Stimulated activated CD8-positive, alpha-beta memory T cell treated with anti-CD3 and anti-CD28 coated beads, Interleukin-15, amount 100 ng/mL, for 24 hours (primary cell): ENCODE data around the gene GRIA4.

ENCODE experiments used
- DNase-seq: peaks from one replicate; pipeline ENCODE4 v3.0.0-alpha.2; 2020; ENCODE audit warnings: low read depth

GRIA4 gene

DNA sequence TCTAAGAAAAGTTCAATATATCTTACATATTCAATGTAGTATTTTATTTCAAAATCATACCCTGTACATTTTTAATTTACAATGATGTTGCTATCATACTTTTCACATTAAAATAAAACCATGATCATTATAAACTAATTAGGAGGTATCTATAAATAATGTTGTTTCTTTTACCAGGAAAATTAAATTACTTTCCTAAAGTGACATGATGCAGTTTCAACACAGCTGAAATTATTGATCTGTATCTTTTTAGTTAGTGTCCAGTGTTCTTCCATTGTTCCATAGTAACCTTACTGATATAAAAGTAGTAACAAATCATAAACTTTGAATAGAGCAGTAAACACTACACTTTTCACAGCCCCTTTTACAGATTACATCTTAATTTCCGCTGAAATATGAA, 29.7 kb downstream of the GRIA4 start:
- DNase-seq, result no peak

DNA sequence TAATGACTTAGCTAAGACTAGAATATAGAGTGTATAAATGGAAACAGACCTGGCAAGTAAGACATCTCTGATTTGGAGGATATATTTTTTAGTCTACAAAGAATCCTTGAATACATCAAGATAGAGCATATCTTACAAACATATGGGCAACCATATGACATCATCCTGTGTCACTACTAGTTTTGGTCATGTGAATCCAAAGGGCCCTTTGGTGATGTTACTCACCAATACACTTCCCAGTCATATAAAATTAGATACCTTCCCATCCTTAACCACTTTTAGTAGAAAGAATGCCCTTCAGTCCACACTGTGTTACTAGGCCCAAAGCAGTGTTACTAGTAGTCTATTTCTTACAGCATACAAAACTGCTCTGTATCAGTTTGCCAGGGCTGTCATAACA, 31.6 kb downstream of the GRIA4 start:
- DNase-seq, result no peak

- no peak for DNase-seq
These were observed 33.0 kb downstream of the GRIA4 start for GRCh38 chr11:105642870-105643269.

DNA sequence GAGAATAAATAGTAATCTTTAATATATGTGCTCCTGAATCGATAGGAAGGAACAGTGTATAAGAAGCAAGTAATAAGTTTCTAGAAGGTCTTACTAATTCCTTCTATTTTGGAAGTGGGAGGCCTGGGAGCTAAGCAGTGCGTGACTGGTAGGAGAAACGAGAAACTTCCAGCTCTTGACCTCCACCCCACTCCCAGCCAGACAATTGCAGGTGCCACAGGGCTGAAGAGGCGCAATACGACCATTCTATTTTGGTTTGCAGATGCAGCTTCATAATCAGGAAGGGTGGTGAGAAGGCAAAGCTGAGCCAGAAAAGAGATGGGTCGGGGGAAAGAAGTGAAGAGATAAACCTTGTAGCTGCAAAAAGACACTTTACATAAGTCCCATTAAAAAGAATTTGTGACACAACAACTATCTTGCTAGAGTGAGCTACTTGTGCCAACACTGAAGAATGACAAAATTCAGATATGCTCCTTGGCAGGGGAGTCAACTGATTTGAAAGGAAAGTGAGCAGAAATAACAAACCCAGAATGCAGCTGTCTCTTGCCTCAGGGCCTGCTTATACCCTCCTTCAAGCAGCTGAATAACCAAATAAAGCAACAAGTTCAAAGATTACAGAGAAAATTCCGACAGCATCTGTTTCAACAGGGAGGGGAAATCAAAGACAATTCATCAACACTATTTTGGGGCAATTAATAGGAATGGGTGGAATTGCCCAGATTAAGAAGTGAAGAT, 35.1 kb downstream of the GRIA4 start:
- no peak for DNase-seq

DNA sequence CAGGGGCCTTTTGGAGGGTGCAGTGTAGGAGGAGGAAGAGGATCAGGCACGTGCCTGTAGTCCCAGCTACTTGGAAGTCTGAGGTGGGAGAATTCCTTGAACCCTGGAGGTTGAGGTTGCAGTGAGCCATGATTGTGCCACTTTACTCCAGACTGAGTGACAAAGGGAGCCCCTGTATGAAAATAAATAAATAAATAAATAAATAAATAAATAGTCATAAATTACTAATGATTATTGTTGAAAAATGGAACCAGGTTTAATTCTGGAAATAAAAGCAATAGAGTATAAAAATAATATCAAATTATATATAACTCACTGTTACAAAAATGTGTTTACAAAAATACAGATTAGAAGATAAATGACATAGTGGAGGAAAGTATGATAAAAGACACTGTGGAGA, 37.9 kb downstream of the GRIA4 start:
- no peak for DNase-seq

DNA sequence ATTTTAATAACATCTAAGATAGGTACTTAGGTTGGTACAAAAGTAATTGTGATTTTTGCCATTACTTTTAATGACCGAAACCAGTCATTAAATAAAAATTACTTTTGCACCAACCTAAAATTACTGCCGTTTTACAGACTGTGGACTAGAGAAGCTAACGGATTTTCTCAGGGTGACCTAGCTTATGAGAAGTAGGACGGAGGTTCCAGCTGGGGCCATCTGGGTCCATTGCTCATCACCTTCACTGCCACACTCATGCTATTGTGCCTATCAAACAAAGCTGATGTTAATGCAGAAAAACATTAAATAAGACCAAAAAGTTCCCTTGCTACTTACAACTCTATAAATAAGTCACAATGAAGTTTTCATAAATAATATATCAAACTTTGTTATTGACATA, 38.9 kb downstream of the GRIA4 start:
- no peak for DNase-seq

GRCh38 chr11:105665281-105665680, 55.4 kb downstream of the GRIA4 start:
- DNase-seq, result no peak

DNA sequence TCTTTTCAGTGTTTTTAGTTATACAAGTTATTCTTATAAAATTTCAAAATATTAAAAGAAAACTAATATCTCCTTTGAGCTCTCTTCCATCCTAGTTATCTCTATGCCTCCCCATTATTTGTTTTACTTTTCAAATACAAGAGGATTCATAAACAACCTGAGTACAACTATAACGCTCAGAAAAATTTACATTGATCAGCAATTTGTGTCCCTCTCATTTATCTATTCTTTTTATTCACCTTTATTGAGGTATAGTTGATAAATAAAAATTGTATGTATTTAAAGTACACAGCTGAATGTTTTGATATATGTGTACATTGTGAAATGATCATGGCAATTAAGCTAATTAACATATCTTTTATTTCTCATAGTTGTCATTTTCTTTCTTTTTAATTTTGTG, 57.6 kb downstream of the GRIA4 start:
- DNase-seq, result no peak

- DNase-seq, result no peak
These were observed 60.9 kb downstream of the GRIA4 start for GRCh38 chr11:105670811-105671210.

GRCh38 chr11:105673089-105673488, 63.2 kb downstream of the GRIA4 start:
- no peak for DNase-seq

DNA sequence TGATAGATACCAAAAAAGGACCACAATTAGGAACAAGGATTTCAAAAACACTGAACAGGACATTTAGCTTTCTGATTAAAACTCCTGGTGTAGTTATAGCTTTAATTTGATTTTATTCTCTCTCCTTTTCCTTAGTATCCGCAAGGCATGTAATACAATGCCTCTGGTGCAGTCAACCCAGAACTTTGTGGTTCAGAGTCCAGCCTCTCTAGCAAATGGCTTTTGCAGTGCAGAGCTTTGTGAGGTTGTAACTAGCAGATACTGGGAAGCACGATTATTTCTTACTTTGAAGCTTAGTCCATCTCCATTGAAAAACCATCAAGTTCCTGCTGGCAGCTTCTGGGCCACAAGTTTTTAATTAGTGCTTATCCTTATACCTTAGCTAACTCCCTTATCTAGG, 79.8 kb downstream of the GRIA4 start:
- no peak for DNase-seq

- DNase-seq, result no peak
These were observed 80.6 kb downstream of the GRIA4 start for GRCh38 chr11:105690467-105690866.

- no peak for DNase-seq
These were observed 83.3 kb downstream of the GRIA4 start for GRCh38 chr11:105693075-105693759.

DNA sequence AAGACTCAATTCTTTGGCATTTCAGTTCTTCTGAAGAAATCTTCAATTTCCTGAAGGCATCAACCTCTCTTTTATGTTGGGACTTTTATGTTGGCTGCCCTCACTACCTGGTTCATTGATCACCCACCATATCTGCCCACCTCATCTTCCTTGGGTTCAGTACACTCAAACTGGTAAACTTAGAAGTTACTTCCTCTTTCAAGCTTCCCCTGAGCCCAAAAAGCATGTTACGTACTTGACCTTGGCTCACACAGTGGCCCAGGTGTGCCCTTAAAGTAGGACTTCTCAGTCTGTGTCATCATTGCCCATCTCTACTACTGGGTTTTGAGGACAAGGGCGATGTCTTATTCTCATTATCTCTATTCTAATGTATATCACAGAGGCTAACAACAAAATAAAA, 86.1 kb downstream of the GRIA4 start:
- no peak for DNase-seq

GRCh38 chr11:105697291-105697690, 87.4 kb downstream of the GRIA4 start:
- DNase-seq, result no peak

- DNase-seq, result no peak
These were observed 89.3 kb downstream of the GRIA4 start for GRCh38 chr11:105699203-105699602.

- DNase-seq, result no peak
These were observed 90.4 kb downstream of the GRIA4 start for GRCh38 chr11:105700271-105700670.

DNA sequence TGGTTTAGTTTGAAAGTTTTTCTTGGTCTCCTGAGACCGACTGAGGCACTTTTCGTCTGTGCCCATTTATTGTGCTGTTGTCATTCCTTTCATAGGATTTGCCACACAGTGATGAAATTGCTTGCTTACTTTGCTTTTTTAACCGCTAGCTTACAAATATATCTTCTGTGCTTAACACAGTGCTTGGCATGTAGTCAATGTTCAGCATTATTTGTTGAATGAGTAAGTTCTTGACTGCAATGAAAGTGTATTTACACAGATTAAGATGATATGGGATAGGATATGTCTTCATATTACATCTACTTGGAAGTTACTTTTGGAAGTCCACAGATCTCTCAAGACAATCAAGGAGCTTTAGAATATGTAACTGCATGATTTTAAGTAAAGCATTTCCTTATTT, 91.2 kb downstream of the GRIA4 start:
- no peak for DNase-seq

DNA sequence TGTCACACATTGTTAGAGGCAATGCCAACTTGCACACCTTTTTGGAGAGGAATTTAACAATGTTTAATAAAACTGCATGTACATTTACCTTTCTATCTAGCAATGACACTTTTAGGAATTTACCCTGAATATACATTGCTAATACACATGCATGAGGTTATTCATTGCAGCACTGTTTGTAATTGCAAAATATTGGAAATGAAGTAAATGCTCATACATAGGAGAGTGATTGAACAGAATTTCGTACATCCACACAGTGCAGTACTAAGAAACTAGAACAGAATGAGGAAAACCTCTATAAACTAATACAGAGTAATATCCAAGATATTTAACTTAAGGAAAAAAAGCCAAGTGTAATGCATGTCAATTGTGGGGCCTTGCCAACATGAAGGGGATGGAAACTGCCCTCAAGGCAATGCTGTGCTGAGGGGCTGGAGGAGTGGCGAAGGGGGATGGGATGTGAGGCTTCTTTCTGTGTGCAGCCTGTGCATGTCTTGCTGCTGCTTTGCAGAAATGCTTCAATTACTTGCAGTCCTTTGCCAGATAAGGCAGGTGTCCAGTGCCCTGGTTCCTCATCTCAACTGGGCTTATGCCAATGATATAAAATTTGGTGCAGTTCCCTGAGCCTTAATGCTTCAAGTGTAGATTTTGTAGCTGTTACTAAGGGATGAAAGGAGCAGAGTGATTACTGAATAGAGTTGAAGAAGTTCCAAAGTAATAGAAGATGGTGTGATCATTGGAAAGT, 96.1 kb downstream of the GRIA4 start:
- DNase-seq, result no peak

- no peak for DNase-seq
These were observed 103.2 kb downstream of the GRIA4 start for GRCh38 chr11:105713106-105713505.

DNA sequence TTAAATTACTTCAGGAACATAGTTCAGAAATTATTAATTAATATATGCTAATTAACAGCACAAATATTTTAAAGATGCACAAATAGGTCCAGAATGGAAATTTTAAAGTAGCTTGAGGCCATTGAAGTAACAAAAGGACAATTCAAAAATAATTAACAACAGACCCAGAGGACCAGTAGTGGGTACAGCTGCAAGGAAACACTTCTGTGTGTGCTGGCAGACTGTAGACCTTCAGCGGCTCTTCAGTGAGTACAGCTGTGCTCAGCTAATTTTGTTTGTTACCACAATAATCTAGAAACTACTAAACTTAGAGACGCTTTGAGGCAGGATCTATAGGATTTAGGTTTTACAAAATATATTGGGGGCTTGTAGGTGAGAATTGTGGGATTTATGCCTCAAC, 103.8 kb downstream of the GRIA4 start:
- no peak for DNase-seq

GRCh38 chr11:105718641-105719040, 108.8 kb downstream of the GRIA4 start:
- no peak for DNase-seq
